H9 (cell line): ENCODE data around the gene FNDC3A. TPM values are rescaled to one million over a fixed set of nuclear protein-coding genes. Genes with fewer than 3 reads are reported as not detected.

Source experiments
- DNase-seq: peaks from one replicate; pipeline ENCODE4 v3.0.0-alpha.2; 2017
- H2AFZ ChIP-seq: one replicate; pipeline ENCODE4 v1.6.1; 2013; ENCODE audit warnings: mild to moderate bottlenecking, low read length, control low read depth, moderate library complexity
- H2AK5ac ChIP-seq: 2 replicates; pipeline ENCODE4 v1.6.1; 2013; ENCODE audit warnings: low read length, control low read depth, mixed read lengths; ENCODE audit not compliant: insufficient read length
- H2BK120ac ChIP-seq: one replicate; pipeline ENCODE4 v1.6.1; 2013; ENCODE audit warnings: low read depth, mild to moderate bottlenecking, low read length, control low read depth, inconsistent platforms; ENCODE audit not compliant: poor library complexity, severe bottlenecking
- H2BK12ac ChIP-seq: 2 replicates; pipeline ENCODE4 v1.6.1; 2013; ENCODE audit warnings: low read length, control low read depth, mixed read lengths, low read depth; ENCODE audit not compliant: insufficient read length
- H2BK15ac ChIP-seq: 2 replicates; pipeline ENCODE4 v1.6.1; 2013; ENCODE audit warnings: low read depth, low read length, control low read depth
- H2BK20ac ChIP-seq: one replicate; pipeline ENCODE4 v1.6.1; 2013; ENCODE audit warnings: low read depth, mild to moderate bottlenecking, low read length, control low read depth, inconsistent platforms; ENCODE audit not compliant: poor library complexity, severe bottlenecking
- H2BK5ac ChIP-seq: 2 replicates; pipeline ENCODE4 v1.6.1; 2013; ENCODE audit warnings: low read length, control low read depth, mixed read lengths; ENCODE audit not compliant: insufficient read length
- H3K14ac ChIP-seq: 2 replicates; pipeline ENCODE4 v1.6.1; 2013; ENCODE audit warnings: low read length, control low read depth; ENCODE audit not compliant: insufficient read depth
- H3K18ac ChIP-seq: 2 replicates; pipeline ENCODE4 v1.6.1; 2013; ENCODE audit warnings: low read depth, mild to moderate bottlenecking, mixed read lengths, low read length, control low read depth; ENCODE audit not compliant: insufficient read length
- H3K23ac ChIP-seq: 2 replicates; pipeline ENCODE4 v1.6.1; 2013; ENCODE audit warnings: low read length, control low read depth, mixed read lengths, low read depth; ENCODE audit not compliant: insufficient read length
- H3K23me2 ChIP-seq: 2 replicates; pipeline ENCODE4 v1.6.1; 2013; ENCODE audit warnings: low read depth, mild to moderate bottlenecking, mixed read lengths, low read length, control low read depth; ENCODE audit not compliant: insufficient read length, poor library complexity, severe bottlenecking
- H3K27ac ChIP-seq: 2 replicates; pipeline ENCODE4 v1.5.1; 2013; ENCODE audit warnings: low read length, control low read depth, mixed read lengths, low read depth; ENCODE audit not compliant: insufficient read length
- H3K27me3 ChIP-seq: 2 replicates; pipeline ENCODE4 v1.6.1; 2013; ENCODE audit warnings: low read length, control low read depth, inconsistent platforms; ENCODE audit not compliant: insufficient read depth
- H3K4ac ChIP-seq: 2 replicates; pipeline ENCODE4 v1.6.1; 2013; ENCODE audit warnings: low read depth, mild to moderate bottlenecking, control low read depth, inconsistent platforms, low read length, moderate library complexity
- H3K4me1 ChIP-seq: 2 replicates; pipeline ENCODE4 v1.6.1; 2013; ENCODE audit warnings: low read length, control low read depth, inconsistent platforms; ENCODE audit not compliant: insufficient read depth
- H3K4me2 ChIP-seq: 2 replicates; pipeline ENCODE4 v1.6.1; 2013; ENCODE audit warnings: low read length, control low read depth, mixed read lengths; ENCODE audit not compliant: insufficient read length, insufficient read depth
- H3K56ac ChIP-seq: 2 replicates; pipeline ENCODE4 v1.6.1; 2013; ENCODE audit warnings: low read depth, mild to moderate bottlenecking, mixed read lengths, low read length, control low read depth; ENCODE audit not compliant: insufficient read length
- H3K79me1 ChIP-seq: 2 replicates; pipeline ENCODE4 v1.6.1; 2013; ENCODE audit warnings: low read depth, mild to moderate bottlenecking, moderate library complexity, low read length, control low read depth, inconsistent platforms; ENCODE audit not compliant: insufficient read depth, poor library complexity, severe bottlenecking
- H3K79me2 ChIP-seq: 2 replicates; pipeline ENCODE4 v1.6.1; 2013; ENCODE audit warnings: low read length, control low read depth, inconsistent platforms; ENCODE audit not compliant: insufficient read depth
- H3K9ac ChIP-seq: 2 replicates; pipeline ENCODE4 v1.6.1; 2013; ENCODE audit warnings: low read length, control low read depth, mixed read lengths; ENCODE audit not compliant: insufficient read length; ENCODE audit errors: extremely low read depth
- H3K9me3 ChIP-seq: one replicate; pipeline ENCODE4 v1.6.1; 2013; ENCODE audit warnings: low read depth, low read length, inconsistent platforms; ENCODE audit not compliant: control insufficient read depth
- H3T11ph ChIP-seq: one replicate; pipeline ENCODE4 v1.6.1; 2013; ENCODE audit warnings: mild to moderate bottlenecking, low read length, control low read depth, inconsistent platforms
- H4K20me1 ChIP-seq: one replicate; pipeline ENCODE4 v1.6.1; 2013; ENCODE audit not compliant: control insufficient read depth, insufficient read length, insufficient read depth
- H4K5ac ChIP-seq: 2 replicates; pipeline ENCODE4 v1.6.1; 2013; ENCODE audit warnings: low read depth, mild to moderate bottlenecking, mixed read lengths, low read length, control low read depth; ENCODE audit not compliant: insufficient read length
- H4K8ac ChIP-seq: replicated peaks from 2 replicates; pipeline ENCODE4 v1.6.1; 2013; ENCODE audit warnings: low read length, control low read depth, mixed read lengths, low read depth; ENCODE audit not compliant: insufficient read length
- H4K91ac ChIP-seq: 2 replicates; pipeline ENCODE4 v1.6.1; 2013; ENCODE audit warnings: low read depth, mild to moderate bottlenecking, moderate library complexity, mixed read lengths, low read length, control low read depth; ENCODE audit not compliant: insufficient read length
- H3K27ac Mint-ChIP-seq, 3 experiments: 2 replicates in 2 of 3; 3 replicates in 1 of 3; pipeline ENCODE4 v1.8.0; 2020 to 2021; ENCODE audit warnings: mixed read lengths in 3 of 3, mild to moderate bottlenecking in 1 of 3, moderate library complexity in 1 of 3
- H3K27me3 Mint-ChIP-seq: 2 replicates; pipeline ENCODE4 v1.8.0; 2021; ENCODE audit warnings: low read depth, mild to moderate bottlenecking, moderate library complexity, mixed read lengths
- H3K36me3 Mint-ChIP-seq, 3 experiments: 2 replicates in 2 of 3; 3 replicates in 1 of 3; pipeline ENCODE4 v1.8.0; 2020 to 2021; ENCODE audit warnings: low read depth in 3 of 3, mixed read lengths in 3 of 3; ENCODE audit not compliant: insufficient read depth in 1 of 3
- H3K4me1 Mint-ChIP-seq, 2 experiments: 2 replicates each; pipeline ENCODE4 v1.8.0; 2020; ENCODE audit warnings: mixed read lengths in 2 of 2
- H3K4me3 Mint-ChIP-seq, 2 experiments: 2 replicates in 1 of 2; 3 replicates in 1 of 2; pipeline ENCODE4 v1.8.0; 2020 to 2021; ENCODE audit warnings: mild to moderate bottlenecking in 2 of 2, mixed read lengths in 2 of 2, moderate library complexity in 1 of 2
- H3K9me3 Mint-ChIP-seq, 2 experiments: 2 replicates in 1 of 2; 3 replicates in 1 of 2; pipeline ENCODE4 v1.8.0; 2020; ENCODE audit warnings: mild to moderate bottlenecking in 2 of 2, mixed read lengths in 2 of 2, moderate library complexity in 1 of 2
- WGBS: extraction: QIAGEN DNeasy Blood & Tissue Kit; methylation state at CpG from one replicate; pipeline ENCODE4 v1.1.7; 2013; ENCODE audit warnings: missing lambda C conversion rate, low lambda C conversion rate, mixed read lengths; ENCODE audit not compliant: insufficient read length; ENCODE audit errors: extremely low coverage; 5-methylcytosine and 5-hydroxymethylcytosine counted together
- total RNA-seq: library from RNA; stranded (reverse); gene quantifications from 2 replicates; pipeline ENCODE4 v1.2.1, GENCODE V29; 2021
- TF ChIP-seq, protein P1 (sequence below): fragments of 200-600 bp; sonication (generic); conservative IDR thresholded peaks from 3 replicates; pipeline ENCODE4 v1.8.0; 2021; ENCODE audit warnings: antibody characterized with exemption, mild to moderate bottlenecking

FNDC3A gene
- total RNA-seq, 1 experiment from 2014 or later: 27.4 TPM

- Histone ChIP-seq H4K20me1 (no peaks in the 10 kb centered on the region), H3K14ac (no peak overlapping the region), H2BK15ac (no peak overlapping the region), H3K79me1 (no peaks in the 10 kb centered on the region), H2AK5ac (no peak overlapping the region), H2AFZ (no peak overlapping the region), H2BK5ac (no peak overlapping the region), H3K4me2 (no peak overlapping the region), H4K5ac (no peak overlapping the region), H4K8ac (no peak overlapping the region), H3K79me2 (peaks cover 2% of the 10 kb centered on the region; the same call in 1 of the 2 replicates), H3K23me2 (no peaks in the 10 kb centered on the region), H2BK120ac (no peak overlapping the region), H3K27ac (no peak overlapping the region), H3K9me3 (no peaks in the 10 kb centered on the region), H3K27me3 (no peaks in the 10 kb centered on the region), H3K56ac (no peak overlapping the region), H3T11ph (no peak overlapping the region), H2BK20ac (no peak overlapping the region), H3K9ac (no peak overlapping the region), H2BK12ac (no peak overlapping the region), H3K4me1 (no peaks in the 10 kb centered on the region), H3K4ac (no peak overlapping the region), H3K23ac (no peak overlapping the region), H3K18ac (no peak overlapping the region), H4K91ac (no peak overlapping the region)
- no CpG with 5 or more reads among the region's 2 CpGs for WGBS
- Mint-ChIP-seq H3K4me3 (no peak overlapping the region), H3K36me3 (peaks cover 4 to 26% (median 6%) of the 10 kb centered on the region in 3 experiments; a peak in 6 of 7 replicates), H3K27me3 (no peaks in the 10 kb centered on the region), H3K4me1 (peaks cover 0 to 4% of the 10 kb centered on the region in 2 experiments; a peak in 1 of 4 replicates), H3K9me3 (peaks cover 0 to 3% of the 10 kb centered on the region in 2 experiments; a peak in 1 of 5 replicates), H3K27ac (no peak overlapping the region)
- TF ChIP-seq, protein P1, sequence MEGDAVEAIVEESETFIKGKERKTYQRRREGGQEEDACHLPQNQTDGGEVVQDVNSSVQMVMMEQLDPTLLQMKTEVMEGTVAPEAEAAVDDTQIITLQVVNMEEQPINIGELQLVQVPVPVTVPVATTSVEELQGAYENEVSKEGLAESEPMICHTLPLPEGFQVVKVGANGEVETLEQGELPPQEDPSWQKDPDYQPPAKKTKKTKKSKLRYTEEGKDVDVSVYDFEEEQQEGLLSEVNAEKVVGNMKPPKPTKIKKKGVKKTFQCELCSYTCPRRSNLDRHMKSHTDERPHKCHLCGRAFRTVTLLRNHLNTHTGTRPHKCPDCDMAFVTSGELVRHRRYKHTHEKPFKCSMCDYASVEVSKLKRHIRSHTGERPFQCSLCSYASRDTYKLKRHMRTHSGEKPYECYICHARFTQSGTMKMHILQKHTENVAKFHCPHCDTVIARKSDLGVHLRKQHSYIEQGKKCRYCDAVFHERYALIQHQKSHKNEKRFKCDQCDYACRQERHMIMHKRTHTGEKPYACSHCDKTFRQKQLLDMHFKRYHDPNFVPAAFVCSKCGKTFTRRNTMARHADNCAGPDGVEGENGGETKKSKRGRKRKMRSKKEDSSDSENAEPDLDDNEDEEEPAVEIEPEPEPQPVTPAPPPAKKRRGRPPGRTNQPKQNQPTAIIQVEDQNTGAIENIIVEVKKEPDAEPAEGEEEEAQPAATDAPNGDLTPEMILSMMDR: no peak
- no peak for DNase-seq
These were observed 150.3 kb downstream of the FNDC3A start for GRCh38 chr13:49125964-49126524.
